ENCODE results near the gene TRIM69. TPM values are rescaled to one million over a fixed set of nuclear protein-coding genes. Genes with fewer than 3 reads are reported as not detected.

The TRIM69 gene
- total and polyA plus RNA-seq, 2 donors (not counting 1 experiment from before 2014, with no cell fraction given) = 12.9 to 30.8 TPM

GRCh38 chr15:44780608-44781007, 44.3 kb downstream of the TRIM69 start:
- POLR2A ChIA-PET = no interaction called here
- Mint-ChIP-seq H3K9me3 (ENCODE audit: insufficient read depth) (no peaks in the 10 kb centered on the region), H3K27ac (no peak overlapping the region), H3K27me3 (no peaks in the 10 kb centered on the region), H3K4me1 (peaks cover 7% of the 10 kb centered on the region), H3K4me3 (no peak overlapping the region)
- no peaks in the 10 kb centered on the region for H3K9me3 ChIP-seq (ENCODE audit: control extremely low read depth in 1 of 3, control insufficient read depth in 2 of 3, insufficient read depth in 1 of 3, low read length in 2 of 3)
- H3K79me2 ChIP-seq (ENCODE audit: control insufficient read depth, insufficient read depth, low read length) = no peaks in the 10 kb centered on the region
- H3K4me3 ChIP-seq (ENCODE audit: control extremely low read depth in 1 of 5, extremely low read depth in 1 of 5, insufficient read depth in 1 of 5, low read depth in 2 of 5, low read length in 4 of 5) = no peak overlapping the region
- no peak for DNase-seq
- H3K27me3 ChIP-seq (replicated peaks in 1 of 4; ENCODE audit: control extremely low read depth in 1 of 4, control insufficient read depth in 3 of 4, insufficient read depth in 4 of 4, low read length in 3 of 4) = no peaks in the 10 kb centered on the region
- no peak overlapping the region for H3K27ac ChIP-seq (ENCODE audit: low read length in 2 of 2)
- H4K20me1 ChIP-seq (ENCODE audit: control insufficient read depth, insufficient read depth, low read length, poor library complexity, severe bottlenecking) = no peaks in the 10 kb centered on the region
- CTCF ChIA-PET = interaction anchor here (2.2 to 2.7 kb wide), 2 partner anchors 70 to 202 kb away, joined by 8 to 12 read pairs; partner anchors contain the start of genes B2M and PATL2
- ATAC-seq (ENCODE audit: low read depth) = no peak
- no peak overlapping the region for H3K4me2 ChIP-seq (replicated peaks; ENCODE audit: low read depth, low read length, poor library complexity, severe bottlenecking)
- 100% methylated on average over 1 of the region's 2 CpGs for WGBS (ENCODE audit: insufficient coverage)
- peaks cover 5 to 6% of the 10 kb centered on the region in 2 donors for H3K4me1 ChIP-seq (ENCODE audit: control insufficient read depth in 2 of 2, insufficient read depth in 2 of 2, low read length in 2 of 2)
- H3K36me3 ChIP-seq (replicated peaks in 1 of 2; ENCODE audit: control extremely low read depth in 1 of 2, control insufficient read depth in 1 of 2, extremely low read depth in 1 of 2, insufficient read depth in 2 of 2, low read length in 1 of 2) = no peaks in the 10 kb centered on the region
- no peak for TF ChIP-seq CTCF (IDR thresholded peaks at IDR 0.05)
- no peak for TF ChIP-seq EZH2 (IDR thresholded peaks at IDR 0.05; ENCODE audit: borderline replicate concordance, insufficient read depth, low read depth, low read length, poor library complexity, severe bottlenecking)
- H3K9ac ChIP-seq (ENCODE audit: low read length) = no peak overlapping the region
- H2AFZ ChIP-seq (ENCODE audit: insufficient read depth, low read depth, low read length, poor library complexity, severe bottlenecking) = no peak overlapping the region
- intact Hi-C loops (cut with micrococcal nuclease) = no loop called here

GRCh38 chr15:44781128-44781810, 44.9 kb downstream of the TRIM69 start:
- no peaks in the 10 kb centered on the region for H3K9me3 Mint-ChIP-seq (ENCODE audit: insufficient read depth)
- Histone ChIP-seq H4K20me1 (ENCODE audit: control insufficient read depth, insufficient read depth, low read length, poor library complexity, severe bottlenecking) (no peaks in the 10 kb centered on the region), H3K27ac (ENCODE audit: low read length in 2 of 2) (no peak overlapping the region), H3K9ac (ENCODE audit: low read length) (no peak overlapping the region), H3K79me2 (ENCODE audit: control insufficient read depth, insufficient read depth, low read length) (no peaks in the 10 kb centered on the region), H3K36me3 (replicated peaks in 1 of 2; ENCODE audit: control extremely low read depth in 1 of 2, control insufficient read depth in 1 of 2, extremely low read depth in 1 of 2, insufficient read depth in 2 of 2, low read length in 1 of 2) (no peaks in the 10 kb centered on the region), H3K4me3 (ENCODE audit: control extremely low read depth in 1 of 5, extremely low read depth in 1 of 5, insufficient read depth in 1 of 5, low read depth in 2 of 5, low read length in 4 of 5) (no peak overlapping the region), H2AFZ (ENCODE audit: insufficient read depth, low read depth, low read length, poor library complexity, severe bottlenecking) (no peak overlapping the region), H3K4me1 (ENCODE audit: control insufficient read depth in 2 of 2, insufficient read depth in 2 of 2, low read length in 2 of 2) (peaks cover 5 to 6% of the 10 kb centered on the region in 2 donors), H3K27me3 (replicated peaks in 1 of 4; ENCODE audit: control extremely low read depth in 1 of 4, control insufficient read depth in 3 of 4, insufficient read depth in 4 of 4, low read length in 3 of 4) (no peaks in the 10 kb centered on the region), H3K4me2 (replicated peaks; ENCODE audit: low read depth, low read length, poor library complexity, severe bottlenecking) (no peak overlapping the region), H3K9me3 (ENCODE audit: control extremely low read depth in 1 of 3, control insufficient read depth in 2 of 3, insufficient read depth in 1 of 3, low read length in 2 of 3) (no peaks in the 10 kb centered on the region)
- no peak for ATAC-seq (ENCODE audit: low read depth)
- peaks cover 7% of the 10 kb centered on the region for H3K4me1 Mint-ChIP-seq
- no peak overlapping the region for H3K27ac Mint-ChIP-seq
- no peak for DNase-seq
- POLR2A ChIA-PET = no interaction called here
- intact Hi-C loops (cut with micrococcal nuclease) = no loop called here
- CTCF ChIA-PET = interaction anchor here (0.7 to 2.7 kb wide), 6 partner anchors 45 to 223 kb away, joined by 3 to 12 read pairs (median 3); partner anchors contain the start of genes B2M, PATL2, SPG11 and TRIM69
- 100% methylated on average over 3 of the region's 7 CpGs for WGBS (ENCODE audit: insufficient coverage)
- TF ChIP-seq EZH2 (IDR thresholded peaks at IDR 0.05; ENCODE audit: borderline replicate concordance, insufficient read depth, low read depth, low read length, poor library complexity, severe bottlenecking) (no peak), CTCF (IDR thresholded peaks at IDR 0.05) (no peak)
- no peaks in the 10 kb centered on the region for H3K27me3 Mint-ChIP-seq
- no peak overlapping the region for H3K4me3 Mint-ChIP-seq
